DMS153 (cell line): Measurements from ENCODE around the gene AKR1B1.

Source experiments
- DNase-seq: peaks from one replicate; lab custom pipeline; 2025; lab: John Stamatoyannopoulos, UW

AKR1B1 gene

DNA sequence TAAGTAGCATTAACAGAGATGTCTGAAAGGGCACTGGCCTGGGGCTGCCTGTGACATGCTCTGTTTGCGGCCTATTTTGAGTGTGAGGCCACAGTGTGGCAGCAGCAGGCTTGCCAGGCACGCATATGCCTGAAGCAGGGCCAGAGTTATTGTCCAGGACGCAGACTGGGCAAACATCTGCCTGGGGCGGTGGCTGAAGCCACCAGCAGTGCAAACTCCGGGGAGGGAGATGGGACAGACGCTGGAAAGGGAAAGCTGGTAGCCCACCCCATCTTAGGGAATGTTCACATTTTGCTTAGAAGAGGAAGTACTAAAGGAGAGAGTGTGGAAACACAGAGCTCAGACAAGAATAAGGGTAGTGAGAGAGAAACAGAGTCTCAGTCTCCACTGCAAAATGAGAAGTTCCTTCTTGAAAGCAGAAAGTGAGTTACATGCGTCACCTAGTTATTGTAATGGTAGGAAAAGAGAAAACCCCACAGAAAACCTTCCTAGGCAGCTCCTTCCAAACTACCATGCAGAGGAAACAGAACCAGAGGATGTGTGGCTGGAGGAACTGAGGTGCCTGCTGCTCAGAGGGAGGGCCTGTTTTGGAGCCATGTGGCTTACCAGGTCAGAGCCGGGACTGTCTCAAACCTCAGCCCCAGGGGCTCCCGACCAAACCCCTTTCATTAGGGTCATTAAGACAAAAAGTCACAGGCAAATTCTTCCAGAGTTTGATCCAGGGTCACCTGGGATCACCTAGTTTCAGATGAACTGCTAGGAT is 14.5 kb downstream of the AKR1B1 start:
- no peak for DNase-seq

DNA sequence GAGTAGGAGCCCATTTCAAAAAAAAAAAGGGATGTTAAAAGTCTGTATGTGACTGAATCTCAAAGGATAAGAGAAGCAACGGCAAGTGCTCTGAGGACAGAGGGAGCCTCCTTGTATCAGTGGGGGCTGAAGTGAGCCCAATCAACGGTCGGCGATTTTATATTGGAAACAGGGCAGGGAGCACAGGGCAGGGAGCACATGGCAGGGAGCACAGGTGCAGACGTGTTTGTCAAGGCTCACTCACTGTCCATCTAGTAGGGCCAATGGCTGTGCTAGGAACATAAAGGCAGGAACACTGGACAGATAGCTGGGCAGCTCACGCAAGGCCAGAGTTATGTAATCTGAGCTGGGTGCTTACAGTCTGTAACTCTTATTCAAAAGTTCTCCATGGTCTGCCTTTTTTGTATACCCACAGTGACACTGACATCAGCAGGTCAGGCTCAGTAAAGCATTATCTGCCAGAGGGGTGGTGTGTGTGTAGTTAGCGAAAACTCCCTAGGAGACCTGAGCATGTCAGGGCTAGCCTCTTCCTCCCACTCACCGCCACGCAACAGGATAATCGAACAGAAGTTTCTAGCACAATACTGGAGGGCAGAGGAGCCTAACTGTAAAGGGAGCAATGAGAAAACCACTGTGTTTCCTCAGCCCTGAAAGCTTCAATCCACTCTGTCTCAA is 15.4 kb downstream of the AKR1B1 start:
- DNase-seq, result no peak

DNA sequence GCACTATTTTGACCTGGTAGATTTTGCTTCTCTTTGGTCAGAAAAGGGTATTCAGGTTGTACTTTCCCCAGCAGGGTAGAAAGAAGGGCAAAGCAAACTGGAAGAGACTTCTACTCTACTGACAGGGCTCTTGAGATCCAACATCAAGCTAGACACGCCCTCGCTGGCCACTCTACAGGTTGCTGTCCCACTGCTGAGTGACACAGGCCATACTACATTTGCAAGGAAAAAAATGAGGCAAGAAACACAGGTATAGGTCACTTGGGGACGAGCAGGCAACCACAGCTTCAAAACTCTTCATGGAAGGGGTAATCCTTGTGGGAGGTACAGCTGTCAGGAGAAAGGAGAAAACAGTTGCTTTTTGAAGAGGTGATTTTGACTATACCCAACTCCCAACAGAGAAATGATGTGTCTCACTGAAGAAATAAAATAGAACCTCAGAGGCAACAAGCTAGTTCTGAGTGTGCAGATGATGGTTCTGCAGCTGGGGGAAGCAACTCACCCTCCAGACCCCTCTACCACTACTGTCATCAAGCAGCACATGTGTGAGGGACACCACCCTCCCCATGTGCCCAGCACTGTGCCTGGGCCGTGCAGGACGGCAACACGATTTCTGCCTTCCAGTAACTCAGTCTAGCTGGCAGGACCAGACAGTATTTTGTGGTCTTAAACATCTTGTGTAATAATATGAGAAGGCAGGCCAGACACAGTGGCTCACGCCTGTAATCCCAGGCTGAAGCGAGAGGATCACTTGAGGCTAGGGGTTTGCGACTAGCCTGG is 16.3 kb downstream of the AKR1B1 start:
- no peak for DNase-seq

DNA sequence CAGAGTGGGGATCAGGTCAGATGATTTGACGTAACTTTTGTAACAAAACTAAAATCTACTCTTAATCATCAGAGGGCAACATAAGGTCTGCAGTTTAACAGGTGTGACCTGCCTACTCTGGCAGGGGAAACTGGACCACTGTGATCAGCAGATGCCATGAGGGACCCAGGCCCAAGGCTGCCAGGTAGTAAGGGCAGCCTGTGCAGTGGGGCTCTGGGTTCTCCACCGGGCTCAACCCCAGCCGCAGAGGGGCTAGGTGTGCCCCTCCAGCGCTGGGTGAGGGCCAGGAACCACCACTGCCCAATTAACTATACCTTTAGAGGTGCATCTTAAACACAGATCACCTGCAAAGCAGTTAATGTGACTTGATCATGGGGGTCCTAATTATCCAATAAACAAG is 17.6 kb downstream of the AKR1B1 start:
- DNase-seq, result no peak

DNA sequence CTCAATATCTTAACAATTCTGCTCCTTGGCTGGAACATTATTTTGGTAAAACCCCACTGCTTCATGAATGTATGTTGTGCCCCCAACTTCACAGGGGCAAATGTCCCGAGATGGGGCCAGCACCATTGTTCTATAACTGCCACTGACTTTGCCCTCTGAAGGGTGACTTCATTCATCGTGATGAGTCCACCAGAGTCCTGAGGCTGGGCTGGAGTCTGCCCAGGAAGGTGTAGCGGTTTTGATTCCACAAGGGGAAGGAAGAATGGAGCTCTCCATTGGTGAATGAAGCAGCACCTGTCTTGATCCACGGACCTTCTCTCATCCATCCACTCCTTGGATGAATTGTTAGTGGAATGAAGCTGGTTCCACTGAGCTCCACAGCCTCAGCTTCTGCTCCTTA is 18.4 kb downstream of the AKR1B1 start:
- DNase-seq, result no peak

DNA sequence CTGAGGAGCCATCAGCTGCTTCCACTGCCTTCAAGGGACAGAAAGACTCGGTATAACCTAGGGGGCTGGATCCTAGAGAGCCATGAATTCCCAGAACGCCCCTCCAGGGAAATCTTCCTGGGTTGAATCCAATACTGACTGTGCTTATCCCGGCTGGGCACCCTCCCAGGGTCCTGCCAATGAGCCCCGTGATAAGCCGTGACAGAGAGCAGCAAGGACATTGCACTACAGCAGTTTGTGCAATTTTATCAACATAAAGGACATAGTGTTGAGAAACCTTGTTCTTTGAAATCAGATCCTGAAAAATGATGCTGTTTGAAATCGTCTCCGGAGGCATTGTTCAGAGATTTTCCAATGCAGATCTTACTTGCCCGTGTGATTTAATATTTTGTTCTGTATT is 18.8 kb downstream of the AKR1B1 start:
- no peak for DNase-seq

DNA sequence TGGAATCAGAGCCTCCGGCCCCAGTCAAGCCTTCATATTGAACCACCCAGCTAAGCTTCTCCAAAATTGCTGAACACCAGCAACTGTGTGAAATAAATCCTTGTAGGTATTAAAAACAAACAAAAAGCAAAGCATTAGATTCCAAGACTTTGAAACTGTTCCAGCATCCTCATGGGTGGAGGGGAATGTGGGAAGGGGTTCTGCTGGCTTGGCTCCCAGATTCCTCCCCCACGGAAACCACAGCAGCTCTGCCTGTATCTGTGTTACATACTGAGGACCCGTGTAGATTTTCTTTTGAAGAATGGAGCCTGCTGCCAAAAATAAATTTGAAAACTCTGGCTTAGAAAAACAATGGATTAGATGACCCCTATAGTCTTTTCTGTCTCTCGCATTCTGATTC is 20.0 kb downstream of the AKR1B1 start:
- no peak for DNase-seq

DNA sequence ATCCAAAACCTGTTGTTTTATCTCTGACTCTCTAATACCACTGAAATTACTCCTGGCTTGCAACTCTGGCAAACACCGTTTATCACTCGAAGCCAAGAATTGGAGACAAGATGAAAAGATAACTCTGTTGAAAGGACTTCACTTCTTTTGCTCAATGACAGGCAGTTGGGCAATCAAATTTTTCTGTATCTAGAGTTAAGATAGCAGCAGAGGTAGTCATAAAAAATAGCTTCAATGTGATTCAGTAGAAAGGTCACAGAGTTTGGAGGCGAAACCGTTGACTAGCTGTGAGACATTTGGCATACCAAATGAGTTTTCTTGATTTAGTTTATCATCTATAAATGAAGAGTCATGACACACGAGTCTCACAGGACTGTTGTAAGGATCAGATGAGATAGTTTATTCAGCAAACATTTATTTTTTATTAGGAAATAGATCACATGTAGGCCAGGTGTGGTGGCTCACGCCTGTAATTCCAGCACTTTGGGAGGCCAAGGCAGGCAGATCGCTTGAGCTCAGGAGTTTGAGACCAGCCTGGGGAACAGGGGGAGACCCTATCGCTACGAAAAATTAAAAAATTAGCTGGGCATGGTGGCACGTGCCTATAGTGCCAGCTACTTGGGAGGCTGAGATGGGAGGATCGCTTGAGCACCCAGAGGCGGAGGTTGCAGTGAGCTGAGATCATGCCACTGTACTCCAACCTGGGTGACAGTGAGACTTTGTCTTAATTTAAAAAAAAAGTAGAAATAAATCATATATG is 23.6 kb downstream of the AKR1B1 start:
- no peak for DNase-seq

DNA sequence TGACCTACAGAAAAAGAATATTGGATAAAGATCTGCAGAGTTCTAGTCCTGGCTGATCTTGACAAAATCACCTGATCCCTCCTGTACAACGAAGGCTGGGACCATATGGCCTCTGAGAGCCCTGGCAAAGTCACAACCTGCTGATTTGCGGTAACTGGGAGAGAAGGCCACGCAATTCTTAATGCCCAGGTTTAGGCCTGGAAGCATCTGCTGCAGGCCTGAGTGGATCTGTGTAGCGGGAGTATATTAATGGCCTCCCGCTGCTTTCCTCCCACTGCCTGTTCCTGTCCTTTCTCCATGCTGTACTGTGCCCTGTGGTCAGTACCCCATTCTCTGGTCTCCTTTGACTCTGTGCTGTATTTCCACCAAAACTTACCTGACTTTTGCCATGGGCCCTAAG is 24.2 kb downstream of the AKR1B1 start:
- no peak for DNase-seq

DNA sequence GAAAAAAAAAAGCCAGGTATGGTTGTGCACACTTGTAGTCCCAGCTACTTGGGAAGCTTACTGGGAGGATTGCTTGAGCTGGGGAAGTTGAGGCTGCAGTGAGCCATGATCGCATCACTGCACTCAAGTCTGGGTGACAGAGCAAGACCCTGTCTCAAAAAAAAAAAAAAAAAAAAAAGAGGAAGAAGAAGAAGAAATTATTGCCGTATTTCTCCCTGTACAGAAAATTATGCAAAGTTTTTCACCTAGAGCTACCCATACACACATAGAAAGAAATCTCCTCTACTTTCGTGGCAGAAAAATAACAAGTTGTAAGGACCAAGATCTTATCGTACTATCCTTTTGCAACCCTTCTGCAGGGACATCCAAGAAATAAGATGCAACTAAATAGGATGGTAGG is 25.5 kb downstream of the AKR1B1 start:
- no peak for DNase-seq

DNA sequence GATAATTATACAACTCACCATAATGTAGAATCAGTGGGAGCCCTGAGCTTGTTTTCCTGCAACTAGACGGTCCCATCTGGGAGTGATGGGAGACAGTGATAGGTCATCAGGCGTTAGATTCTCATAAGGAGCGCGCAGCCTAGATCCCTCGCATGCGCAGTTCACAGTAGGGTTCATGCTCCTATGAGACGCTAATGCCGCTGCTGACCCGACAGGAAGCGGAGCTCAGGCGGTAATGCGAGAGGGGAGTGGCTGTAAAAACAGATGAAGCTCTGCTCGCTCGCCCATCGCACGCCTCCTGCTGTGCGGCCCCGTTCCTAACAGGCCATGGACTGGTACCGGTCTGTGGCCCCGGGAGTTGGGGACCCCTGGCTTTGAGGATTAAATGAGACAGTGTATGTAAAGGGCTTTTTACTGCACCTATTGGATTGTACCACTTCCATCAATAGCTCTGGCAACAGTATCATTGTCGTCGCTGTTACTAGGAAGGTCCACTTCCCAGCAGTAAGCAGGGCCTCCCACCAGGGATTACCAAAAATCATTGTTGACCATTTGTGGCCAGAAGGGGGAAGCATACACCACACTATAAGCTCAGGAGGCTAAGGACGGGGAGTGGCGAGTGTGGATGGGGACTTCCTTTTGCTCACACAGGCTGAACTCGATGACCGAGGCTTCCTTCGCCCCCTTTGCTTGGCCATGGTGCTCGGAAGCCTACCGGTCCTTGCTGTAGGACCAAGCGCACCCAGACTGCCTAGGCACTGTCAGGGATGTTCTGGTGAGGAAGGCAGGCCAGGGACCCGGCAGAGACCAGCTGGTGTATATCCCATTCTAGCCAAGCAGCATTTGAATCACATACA is 26.4 kb downstream of the AKR1B1 start:
- peak; percentile 94 for DNase-seq

DNA sequence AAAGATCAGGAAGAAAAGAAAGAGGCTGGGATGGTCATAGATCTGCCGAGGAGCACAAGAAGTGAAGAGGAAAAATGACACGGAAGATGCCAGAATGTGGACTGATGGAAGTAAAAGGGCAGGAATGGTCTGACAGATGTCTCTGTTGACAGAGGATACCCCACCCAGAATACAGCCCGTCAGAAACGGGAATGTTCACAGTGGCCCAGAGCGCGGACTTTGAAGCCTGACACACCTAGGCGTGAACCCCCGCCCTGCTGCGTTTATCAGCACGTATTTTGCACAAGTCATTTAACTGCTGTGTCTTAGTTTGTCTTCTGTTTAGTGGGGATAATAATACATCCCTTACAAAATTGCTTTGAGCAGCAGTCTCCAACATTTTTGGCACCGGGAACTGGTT is 27.1 kb downstream of the AKR1B1 start:
- no peak for DNase-seq

DNA sequence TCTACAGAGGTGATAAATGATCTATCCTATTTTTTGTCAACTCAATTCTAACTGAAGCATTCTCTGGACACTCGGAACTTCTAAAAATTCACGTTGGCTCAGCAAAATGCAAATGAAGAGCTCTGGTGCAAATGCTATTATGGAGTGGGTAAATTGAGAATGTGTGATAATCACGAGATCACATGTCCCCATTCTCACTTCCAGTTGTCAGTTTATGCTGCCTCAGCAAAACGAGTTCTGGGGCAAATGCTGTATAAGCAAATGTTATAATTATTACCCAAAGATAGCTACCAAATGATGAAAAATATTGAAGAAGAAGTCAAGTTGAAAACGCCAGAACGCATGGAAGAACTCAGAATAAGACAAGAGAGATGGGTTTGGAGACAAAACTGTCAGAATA is 29.4 kb downstream of the AKR1B1 start:
- no peak for DNase-seq

DNA sequence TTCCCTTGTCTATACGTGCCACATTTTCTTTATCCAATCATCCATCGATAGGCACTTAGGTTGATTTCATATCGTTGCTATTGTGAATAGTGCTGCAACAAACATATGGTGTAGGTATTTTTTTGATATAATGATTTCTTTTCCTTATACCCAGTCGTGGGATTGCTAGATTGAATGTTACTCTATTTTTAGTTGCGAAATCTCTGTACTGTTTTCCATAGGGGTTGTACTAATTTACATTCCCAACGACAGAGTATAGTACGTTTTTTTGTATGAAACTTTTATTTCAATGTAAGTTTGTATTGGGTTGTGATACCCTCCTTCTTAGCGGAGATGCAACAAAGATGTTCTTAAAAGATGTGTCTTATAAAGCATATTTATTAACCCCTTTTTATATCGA is 30.0 kb downstream of the AKR1B1 start:
- DNase-seq, result no peak

DNA sequence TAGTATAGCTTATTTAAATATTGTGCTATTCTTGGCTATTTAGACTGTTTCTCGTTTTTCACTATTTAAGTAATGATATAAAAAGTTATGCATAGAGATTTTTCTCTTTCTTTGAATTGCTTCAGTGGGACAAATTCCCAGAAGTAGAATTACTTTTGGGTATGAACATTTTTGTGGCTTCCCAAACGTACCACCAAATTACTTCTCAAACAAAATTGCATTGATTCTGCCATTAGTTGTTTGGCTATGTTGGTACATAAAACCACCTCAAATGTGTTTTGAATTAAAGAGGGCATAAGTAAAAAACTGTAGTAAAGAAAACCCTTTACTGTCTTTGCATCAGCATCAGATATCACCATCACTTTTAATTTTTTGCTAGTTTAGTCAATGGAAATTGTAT is 31.0 kb downstream of the AKR1B1 start:
- no peak for DNase-seq

DNA sequence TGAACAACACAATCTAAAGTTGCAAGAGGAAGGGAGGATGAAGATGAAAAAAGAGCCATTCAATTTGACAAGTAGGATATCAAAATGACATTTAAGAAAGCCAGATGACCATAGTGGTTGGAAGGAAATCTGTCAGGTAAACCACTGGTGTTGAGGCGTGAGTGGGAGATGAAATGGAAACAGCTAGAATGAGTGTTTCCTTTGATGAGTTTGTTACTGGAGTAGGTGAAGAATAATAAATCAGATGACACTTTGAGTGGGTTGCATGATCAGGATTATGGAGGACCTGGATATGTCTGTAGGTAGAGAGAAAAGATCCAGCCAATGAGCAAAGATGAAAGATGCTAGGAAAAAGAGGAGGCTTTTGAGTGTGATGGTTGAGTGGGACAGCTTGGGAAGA is 33.1 kb downstream of the AKR1B1 start:
- DNase-seq, result no peak

DNA sequence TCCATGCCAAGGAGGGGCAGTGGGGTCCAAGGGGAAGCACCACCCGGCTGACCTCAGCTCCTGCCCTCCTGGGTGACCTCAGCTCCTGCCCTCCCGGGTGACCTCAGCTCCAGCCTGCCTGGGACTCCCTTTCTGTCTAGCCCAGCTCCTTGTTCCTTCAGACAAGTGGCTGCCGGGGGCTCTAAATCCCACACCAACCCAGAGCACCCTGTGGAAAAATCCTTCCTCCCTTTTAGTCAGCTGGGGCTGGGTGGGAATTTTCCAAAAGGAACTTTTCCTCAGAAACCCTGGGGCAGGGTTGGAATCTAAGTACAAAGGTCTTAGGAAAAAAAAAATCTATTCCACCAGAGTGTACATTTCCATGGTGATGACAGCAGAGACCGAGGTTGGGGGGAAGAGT is 36.3 kb downstream of the AKR1B1 start:
- no peak for DNase-seq

DNA sequence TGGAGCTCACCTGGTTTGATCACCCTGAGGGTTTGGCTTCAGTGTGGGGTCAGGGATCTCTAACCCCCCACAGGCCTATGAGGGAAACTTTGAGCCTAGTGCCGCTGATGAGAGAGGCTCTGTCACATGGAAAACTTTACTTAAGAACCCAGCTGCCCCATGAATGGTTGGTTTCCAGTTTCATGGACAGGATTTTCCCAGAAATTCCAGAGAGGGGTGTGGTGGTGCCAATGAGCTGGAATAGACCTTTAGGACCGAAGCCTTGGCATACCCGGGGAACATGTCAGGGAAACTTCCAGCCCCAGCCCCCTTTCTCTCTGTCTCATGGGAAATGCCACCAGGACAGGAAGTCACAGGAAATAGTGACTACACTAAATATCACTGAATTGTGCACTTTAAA is 36.9 kb downstream of the AKR1B1 start:
- no peak for DNase-seq

DNA sequence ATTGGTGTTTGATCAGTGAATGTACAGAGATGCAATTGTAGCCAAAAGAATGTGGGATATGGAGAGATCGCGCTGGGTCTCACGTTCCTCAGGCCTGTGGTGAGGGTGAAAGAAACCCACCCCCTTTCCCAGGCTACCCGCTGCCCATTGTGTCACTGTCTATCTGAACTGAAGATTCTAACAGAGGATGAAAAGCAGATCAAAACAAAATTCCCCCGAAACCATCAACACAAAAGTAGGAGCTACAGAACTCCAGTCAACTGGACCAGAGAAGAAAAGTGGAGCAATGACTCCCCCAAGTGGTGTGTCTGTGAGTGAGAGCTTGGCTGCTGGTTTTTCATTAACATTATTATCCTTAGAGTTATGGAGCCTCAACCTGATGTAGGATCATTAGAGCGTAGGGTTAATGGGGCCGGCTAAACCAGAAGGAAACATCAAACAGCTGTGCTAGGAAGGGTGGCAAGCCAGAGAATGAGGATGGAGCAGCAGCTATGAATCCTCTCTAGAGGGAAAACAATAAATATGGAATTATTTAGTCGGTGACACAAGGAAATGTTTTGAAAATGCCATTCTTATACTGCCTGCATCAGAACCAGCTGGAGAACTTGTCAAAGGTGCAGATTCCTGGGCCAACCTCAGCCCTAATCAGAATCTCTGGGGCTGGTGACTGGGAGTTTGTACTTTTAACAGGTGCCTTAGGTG is 38.3 kb downstream of the AKR1B1 start:
- DNase-seq, result peak; percentile 8

DNA sequence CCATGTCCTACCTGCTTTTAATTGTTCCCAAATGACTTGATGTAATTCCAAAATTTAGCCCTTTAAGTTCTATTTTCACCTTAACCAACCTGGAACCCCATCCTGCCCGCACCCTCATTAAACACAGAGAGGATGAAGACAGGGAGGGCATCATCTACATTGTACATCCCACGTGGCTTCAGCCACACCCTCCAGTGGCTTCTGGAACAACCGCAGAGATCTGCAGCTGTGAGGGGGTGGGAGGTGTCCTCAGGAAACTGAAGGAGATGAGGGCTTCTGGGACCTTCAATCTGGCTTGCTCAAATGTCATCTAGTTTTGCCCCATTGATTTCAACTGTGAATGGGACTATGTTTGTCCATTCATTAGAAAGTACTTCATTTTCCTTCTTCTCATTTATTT is 39.0 kb downstream of the AKR1B1 start:
- no peak for DNase-seq

DNA sequence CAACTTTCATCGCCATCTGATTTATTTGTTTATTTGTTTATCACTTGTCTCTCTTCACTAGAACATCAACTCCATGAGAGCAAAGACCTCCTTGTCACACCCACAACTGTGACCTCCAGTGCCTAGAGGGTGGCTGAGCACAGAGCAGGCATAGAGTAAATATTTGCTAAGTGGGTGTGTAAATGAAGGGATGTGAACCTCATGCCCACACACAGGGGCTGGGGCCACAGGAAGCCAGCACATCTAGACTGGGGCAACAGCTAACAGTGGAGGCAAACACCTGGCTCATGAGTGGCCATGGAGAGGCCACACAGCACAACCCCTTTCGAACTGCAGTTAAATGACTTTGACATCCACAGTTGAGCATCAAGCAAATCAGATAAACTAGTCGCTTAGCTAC is 39.8 kb downstream of the AKR1B1 start:
- DNase-seq, result no peak
